Stomach (tissue), 4 donors: ENCODE data around the gene TMEM74B.

Experiments
- POLR2A ChIP-seq, 4 donors: fragments of 450-650 bp; IDR thresholded peaks; one replicate each; pipeline ENCODE4 v1.6.1; 2016; ENCODE audit warnings: antibody characterized with exemption in 4 of 4, control low read depth in 2 of 4, mild to moderate bottlenecking in 1 of 4, moderate library complexity in 1 of 4
- TF ChIP-seq, protein P1 (sequence below), 7 experiments: fragments of 450-650 bp in 4 of 7; fragments of 200-600 bp in 3 of 7; sonication (generic) in 3 of 7; IDR thresholded peaks; one replicate each; pipeline ENCODE4 v1.5.1; 2016 to 2019; ENCODE audit warnings: antibody characterized with exemption in 7 of 7, control low read depth in 2 of 7, mild to moderate bottlenecking in 1 of 7

DNA sequence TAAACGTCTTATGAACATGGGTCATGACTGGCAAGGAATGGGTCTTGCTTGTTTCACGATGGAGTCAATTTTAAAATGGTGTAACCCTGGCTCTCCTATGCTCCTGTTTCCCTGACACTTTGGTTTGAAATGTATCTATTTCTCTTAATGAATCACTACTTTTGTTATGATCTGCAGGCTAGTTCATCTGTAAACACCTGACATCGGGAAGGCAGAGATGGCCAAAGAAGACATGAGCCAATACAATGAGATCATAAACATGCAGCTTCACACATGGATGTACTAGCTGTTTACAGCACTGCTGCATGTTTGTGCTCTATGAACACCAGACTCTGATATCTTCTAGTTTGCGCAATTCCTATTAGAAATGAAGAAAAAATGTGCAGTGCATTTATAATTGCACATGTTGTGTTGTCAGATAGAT is 30.1 kb upstream of the TMEM74B start:
- TF ChIP-seq, protein P1, sequence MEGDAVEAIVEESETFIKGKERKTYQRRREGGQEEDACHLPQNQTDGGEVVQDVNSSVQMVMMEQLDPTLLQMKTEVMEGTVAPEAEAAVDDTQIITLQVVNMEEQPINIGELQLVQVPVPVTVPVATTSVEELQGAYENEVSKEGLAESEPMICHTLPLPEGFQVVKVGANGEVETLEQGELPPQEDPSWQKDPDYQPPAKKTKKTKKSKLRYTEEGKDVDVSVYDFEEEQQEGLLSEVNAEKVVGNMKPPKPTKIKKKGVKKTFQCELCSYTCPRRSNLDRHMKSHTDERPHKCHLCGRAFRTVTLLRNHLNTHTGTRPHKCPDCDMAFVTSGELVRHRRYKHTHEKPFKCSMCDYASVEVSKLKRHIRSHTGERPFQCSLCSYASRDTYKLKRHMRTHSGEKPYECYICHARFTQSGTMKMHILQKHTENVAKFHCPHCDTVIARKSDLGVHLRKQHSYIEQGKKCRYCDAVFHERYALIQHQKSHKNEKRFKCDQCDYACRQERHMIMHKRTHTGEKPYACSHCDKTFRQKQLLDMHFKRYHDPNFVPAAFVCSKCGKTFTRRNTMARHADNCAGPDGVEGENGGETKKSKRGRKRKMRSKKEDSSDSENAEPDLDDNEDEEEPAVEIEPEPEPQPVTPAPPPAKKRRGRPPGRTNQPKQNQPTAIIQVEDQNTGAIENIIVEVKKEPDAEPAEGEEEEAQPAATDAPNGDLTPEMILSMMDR (IDR thresholded peaks at IDR 0.05): no peak
- no peak for TF ChIP-seq POLR2A (IDR thresholded peaks at IDR 0.05)
